GM12878 (cell line): Measurements from ENCODE around the gene PHF21B.

Experiments
- BACH1 ChIP-seq: fragments of 450-650 bp; IDR thresholded peaks from 2 replicates; pipeline ENCODE4 v1.6.1; 2017; ENCODE audit warnings: mild to moderate bottlenecking, borderline replicate concordance
- BRCA1 ChIP-seq: IDR thresholded peaks from 2 replicates; pipeline ENCODE4 v1.6.1; 2011; ENCODE audit warnings: low read depth, low read length, improper control_type of control experiment
- CEBPB ChIP-seq, 2 experiments: fragments of 150-350 bp in 1 of 2; IDR thresholded peaks; 2 replicates each; pipeline ENCODE4 v1.6.1; 2012 to 2014; ENCODE audit warnings: low read depth in 2 of 2, low read length in 2 of 2, borderline replicate concordance in 1 of 2, inconsistent platforms in 1 of 2
- CEBPZ ChIP-seq: fragments of 150-350 bp; IDR thresholded peaks from 2 replicates; pipeline ENCODE4 v1.6.1; 2016; ENCODE audit warnings: low read depth, low read length
- CHD2 ChIP-seq: IDR thresholded peaks from 2 replicates; pipeline ENCODE4 v1.6.1; 2011; ENCODE audit warnings: low read depth, low read length, improper control_type of control experiment, borderline replicate concordance
- CTCF ChIP-seq, 3 experiments: IDR thresholded peaks in 2 of 3; conservative IDR thresholded peaks in 1 of 3; 2 replicates each; pipeline ENCODE4 v1.5.1; 2011; ENCODE audit warnings: low read depth in 3 of 3, low read length in 3 of 3, mild to moderate bottlenecking in 3 of 3, control low read depth in 2 of 3, moderate library complexity in 2 of 3, inconsistent platforms in 1 of 3, mixed read lengths in 1 of 3; ENCODE audit not compliant: control insufficient read depth in 2 of 3, insufficient read depth in 1 of 3; ENCODE audit errors: extremely low read depth in 1 of 3
- EZH2 ChIP-seq: IDR thresholded peaks from 2 replicates; pipeline ENCODE4 v1.6.1; 2012; ENCODE audit warnings: low read depth, mild to moderate bottlenecking, control low read depth, inconsistent platforms, low read length, borderline replicate concordance; ENCODE audit not compliant: control insufficient read depth
- KDM1A ChIP-seq: fragments of 200-600 bp; sonication (generic); IDR thresholded peaks from 2 replicates; pipeline ENCODE4 v1.6.1; 2016; ENCODE audit warnings: borderline replicate concordance
- PKNOX1 ChIP-seq: fragments of 450-650 bp; IDR thresholded peaks from 2 replicates; pipeline ENCODE4 v1.6.1; 2016; ENCODE audit warnings: mild to moderate bottlenecking
- POLR2A ChIP-seq: IDR thresholded peaks from 2 replicates; pipeline ENCODE4 v1.6.1; 2011; ENCODE audit warnings: low read depth, mild to moderate bottlenecking, low read length
- TF ChIP-seq, protein P1 (sequence below): IDR thresholded peaks from 2 replicates; pipeline ENCODE4 v1.6.1; 2012; ENCODE audit warnings: low read depth, low read length, improper control_type of control experiment

- no peak for TF ChIP-seq KDM1A
- no peak for TF ChIP-seq CHD2
- TF ChIP-seq CEBPZ: no peak
- TF ChIP-seq BACH1: no peak
- TF ChIP-seq CEBPB (IDR thresholded peaks at IDR 0.05; ENCODE audit: borderline replicate concordance in 1 of 2, low read depth in 2 of 2, low read length in 2 of 2): no peak
- TF ChIP-seq CTCF (IDR thresholded peaks at IDR 0.05 in 2 of 3, conservative IDR thresholded peaks at IDR 0.05 in 1 of 3; ENCODE audit: control insufficient read depth in 2 of 3, extremely low read depth in 1 of 3, insufficient read depth in 1 of 3, low read depth in 3 of 3, low read length in 3 of 3): no peak
- TF ChIP-seq BRCA1: no peak
- TF ChIP-seq POLR2A: no peak
- TF ChIP-seq EZH2: no peak
- TF ChIP-seq, protein P1, sequence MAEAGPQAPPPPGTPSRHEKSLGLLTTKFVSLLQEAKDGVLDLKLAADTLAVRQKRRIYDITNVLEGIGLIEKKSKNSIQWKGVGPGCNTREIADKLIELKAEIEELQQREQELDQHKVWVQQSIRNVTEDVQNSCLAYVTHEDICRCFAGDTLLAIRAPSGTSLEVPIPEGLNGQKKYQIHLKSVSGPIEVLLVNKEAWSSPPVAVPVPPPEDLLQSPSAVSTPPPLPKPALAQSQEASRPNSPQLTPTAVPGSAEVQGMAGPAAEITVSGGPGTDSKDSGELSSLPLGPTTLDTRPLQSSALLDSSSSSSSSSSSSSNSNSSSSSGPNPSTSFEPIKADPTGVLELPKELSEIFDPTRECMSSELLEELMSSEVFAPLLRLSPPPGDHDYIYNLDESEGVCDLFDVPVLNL: no peak
- TF ChIP-seq PKNOX1: no peak
These were observed 46.1 kb upstream of the PHF21B start for GRCh38 chr22:45055936-45056335.
